CD4-positive, alpha-beta T cell (primary cell): Measurements from ENCODE around the gene CHRNB4. TPM values are rescaled to one million over a fixed set of nuclear protein-coding genes. Genes with fewer than 3 reads are reported as not detected.
"Not testable (repeated sequence)": the region's sequence is repeated elsewhere in the genome, so short reads cannot be mapped to it uniquely, and the experiment has no call there.

Source experiments
- ATAC-seq: fragments of 200-7000 bp; cut with Tn5 transposase; one replicate; pipeline ENCODE4 v1.10.0; 2022; ENCODE audit warnings: mild to moderate bottlenecking; ENCODE audit not compliant: poor library complexity
- CTCF ChIA-PET: fragments of 350-600 bp; sonication (Branson Sonifier 250); formaldehyde crosslinking; loops from one replicate; lab custom pipeline; 2021; ENCODE audit warnings: antibody characterized with exemption, inconsistent platforms; lab: Charles Lee
- POLR2A ChIA-PET: fragments of 350-600 bp; sonication (Branson Sonifier 250); formaldehyde crosslinking; loops from one replicate; lab custom pipeline; 2021; ENCODE audit warnings: antibody characterized with exemption, inconsistent platforms; lab: Charles Lee
- DNase-seq, 14 experiments: peaks; one replicate each; pipeline ENCODE4 v3.0.0-alpha.2; 2013 to 2020; ENCODE audit warnings: mixed read lengths in 2 of 14
- H3K27ac ChIP-seq, 2 donors: one replicate each; pipeline versions ENCODE4 v1.5.1 to v1.7.0; 2013; ENCODE audit warnings: low read length in 2 of 2, low read depth in 1 of 2, mild to moderate bottlenecking in 1 of 2
- H3K27me3 ChIP-seq, 2 experiments: 1 replicate in 1 of 2; 2 replicates in 1 of 2; pipeline versions ENCODE4 v1.6.1 to v1.7.0; 2013; ENCODE audit warnings: low read length in 2 of 2, control low read depth in 1 of 2, mild to moderate bottlenecking in 1 of 2, moderate library complexity in 1 of 2; ENCODE audit not compliant: insufficient read depth in 2 of 2, control insufficient read depth in 1 of 2
- H3K36me3 ChIP-seq: one replicate; pipeline ENCODE4 v1.6.1; 2013; ENCODE audit warnings: low read length, control low read depth; ENCODE audit not compliant: insufficient read depth
- H3K4me1 ChIP-seq: one replicate; pipeline ENCODE4 v1.6.1; 2013; ENCODE audit warnings: low read length, control low read depth; ENCODE audit not compliant: insufficient read depth
- H3K4me3 ChIP-seq: one replicate; pipeline ENCODE4 v1.5.1; 2013; ENCODE audit warnings: mild to moderate bottlenecking, low read length, moderate library complexity
- H3K9me3 ChIP-seq, 2 experiments: 1 replicate in 1 of 2; 2 replicates in 1 of 2; pipeline versions ENCODE4 v1.6.1 to v1.7.0; 2013; ENCODE audit warnings: low read length in 2 of 2, mild to moderate bottlenecking in 2 of 2, control low read depth in 1 of 2, moderate library complexity in 1 of 2; ENCODE audit not compliant: control insufficient read depth in 1 of 2, insufficient read depth in 1 of 2
- H3K27ac Mint-ChIP-seq: one replicate; pipeline ENCODE4 v1.8.0; 2020; ENCODE audit warnings: mixed read lengths
- H3K27me3 Mint-ChIP-seq: one replicate; pipeline ENCODE4 v1.8.0; 2021; ENCODE audit warnings: mixed read lengths
- H3K36me3 Mint-ChIP-seq: one replicate; pipeline ENCODE4 v1.8.0; 2021; ENCODE audit warnings: low read depth, mixed read lengths
- H3K4me1 Mint-ChIP-seq: one replicate; pipeline ENCODE4 v1.8.0; 2021; ENCODE audit warnings: low read depth, mixed read lengths
- H3K4me3 Mint-ChIP-seq: one replicate; pipeline ENCODE4 v1.8.0; 2020; ENCODE audit warnings: mild to moderate bottlenecking, mixed read lengths
- H3K9me3 Mint-ChIP-seq: one replicate; pipeline ENCODE4 v1.8.0; 2020; ENCODE audit warnings: mixed read lengths
- intact Hi-C, 2 experiments: fragments of 100-400 bp; cut with DNase I in 1 of 2; cut with micrococcal nuclease in 1 of 2; formaldehyde crosslinking; loops; one replicate each; pipeline versions ENCODE4 v1.15.1 to v1.9.0; 2023 to 2025; cut with DNase I, micrococcal nuclease
- total RNA-seq, 174 experiments: library from RNA in 2 of 174; stranded (reverse) in 2 of 174; gene quantifications; one replicate each; pipeline ENCODE4 v1.2.3 and lab custom pipeline; 2021 to 2026
- TF ChIP-seq, protein P1 (sequence below): fragments of 200-600 bp; IDR thresholded peaks from one replicate; pipeline ENCODE4 v1.8.0; 2022; ENCODE audit warnings: antibody characterized with exemption, mild to moderate bottlenecking

The CHRNB4 gene
- total RNA-seq, 2 experiments from 2014 or later = not detected

DNA sequence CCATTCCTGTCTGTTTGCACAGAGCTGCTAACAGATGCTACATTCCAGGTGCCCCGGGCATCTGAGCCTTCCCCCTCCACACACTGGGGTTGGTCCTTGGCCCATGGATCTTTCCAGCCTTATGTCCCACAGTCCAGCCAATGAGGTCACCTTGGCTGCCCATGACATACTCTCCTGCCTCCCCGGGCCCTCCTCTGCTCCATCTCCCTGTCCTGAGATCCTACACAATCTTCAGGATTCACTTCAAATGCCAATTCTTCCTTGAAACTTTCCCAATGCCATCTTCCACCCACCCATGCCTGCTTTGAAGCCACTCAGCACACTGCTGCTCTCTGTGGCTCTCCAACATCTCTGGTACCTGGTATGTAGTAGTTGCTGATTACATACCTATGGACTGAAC lies 24.5 kb downstream of the CHRNB4 start:
- Mint-ChIP-seq H3K27me3 (peaks cover 27% of the 10 kb centered on the region), H3K36me3 (no peaks in the 10 kb centered on the region), H3K4me1 (peaks cover 14% of the 10 kb centered on the region), H3K27ac (no peak overlapping the region), H3K9me3 (no peaks in the 10 kb centered on the region), H3K4me3 (no peak overlapping the region)
- Histone ChIP-seq H3K27me3 (peaks cover 17 to 27% of the 10 kb centered on the region in 2 experiments), H3K27ac (no peak overlapping the region), H3K4me1 (peaks cover 11% of the 10 kb centered on the region), H3K36me3 (no peaks in the 10 kb centered on the region), H3K4me3 (no peak overlapping the region), H3K9me3 (peaks cover 0 to 4% of the 10 kb centered on the region in 2 experiments)
- ATAC-seq (no peak), DNase-seq (peak in 1 of 14 experiments; percentile 25)
- ChIA-PET POLR2A (no interaction called here), CTCF (no interaction called here)
- TF ChIP-seq, protein P1, sequence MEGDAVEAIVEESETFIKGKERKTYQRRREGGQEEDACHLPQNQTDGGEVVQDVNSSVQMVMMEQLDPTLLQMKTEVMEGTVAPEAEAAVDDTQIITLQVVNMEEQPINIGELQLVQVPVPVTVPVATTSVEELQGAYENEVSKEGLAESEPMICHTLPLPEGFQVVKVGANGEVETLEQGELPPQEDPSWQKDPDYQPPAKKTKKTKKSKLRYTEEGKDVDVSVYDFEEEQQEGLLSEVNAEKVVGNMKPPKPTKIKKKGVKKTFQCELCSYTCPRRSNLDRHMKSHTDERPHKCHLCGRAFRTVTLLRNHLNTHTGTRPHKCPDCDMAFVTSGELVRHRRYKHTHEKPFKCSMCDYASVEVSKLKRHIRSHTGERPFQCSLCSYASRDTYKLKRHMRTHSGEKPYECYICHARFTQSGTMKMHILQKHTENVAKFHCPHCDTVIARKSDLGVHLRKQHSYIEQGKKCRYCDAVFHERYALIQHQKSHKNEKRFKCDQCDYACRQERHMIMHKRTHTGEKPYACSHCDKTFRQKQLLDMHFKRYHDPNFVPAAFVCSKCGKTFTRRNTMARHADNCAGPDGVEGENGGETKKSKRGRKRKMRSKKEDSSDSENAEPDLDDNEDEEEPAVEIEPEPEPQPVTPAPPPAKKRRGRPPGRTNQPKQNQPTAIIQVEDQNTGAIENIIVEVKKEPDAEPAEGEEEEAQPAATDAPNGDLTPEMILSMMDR = no peak
- intact Hi-C loops = no loop called here

DNA sequence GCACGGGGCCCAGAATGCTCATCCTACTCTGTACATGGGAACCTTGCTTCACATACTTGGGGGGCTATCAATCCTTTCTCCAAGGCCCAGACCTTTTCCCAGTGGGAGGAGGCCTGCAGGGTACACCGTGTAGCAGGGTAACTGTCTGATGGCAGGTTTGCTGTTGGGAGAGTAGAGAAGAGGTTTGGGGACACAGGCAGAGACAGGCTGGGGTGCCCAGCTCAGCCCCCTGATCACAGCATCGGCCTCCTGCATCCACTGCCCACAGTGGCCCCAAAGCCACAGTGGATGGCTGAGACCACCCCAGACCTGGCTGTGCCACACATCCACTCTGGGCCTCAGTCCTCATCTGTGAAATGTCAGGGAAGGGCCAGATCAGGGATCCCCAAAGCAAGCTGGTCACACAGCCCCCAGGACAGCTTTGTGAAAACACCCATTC lies 25.8 kb downstream of the CHRNB4 start:
- no peak overlapping the region for H3K4me3 Mint-ChIP-seq
- H3K27ac ChIP-seq = no peak overlapping the region
- no peak overlapping the region for H3K27ac Mint-ChIP-seq
- H3K4me1 ChIP-seq = peaks cover 9% of the 10 kb centered on the region
- peaks cover 17 to 18% of the 10 kb centered on the region in 2 experiments for H3K27me3 ChIP-seq
- H3K36me3 ChIP-seq = no peaks in the 10 kb centered on the region
- DNase-seq (peak in 1 of 14 experiments; percentile 17), ATAC-seq (no peak)
- no peaks in the 10 kb centered on the region for H3K36me3 Mint-ChIP-seq
- TF ChIP-seq, protein P1 = no peak
- CTCF ChIA-PET = no interaction called here
- peaks cover 10% of the 10 kb centered on the region for H3K4me1 Mint-ChIP-seq
- peaks cover 22% of the 10 kb centered on the region for H3K27me3 Mint-ChIP-seq
- peaks cover 0 to 4% of the 10 kb centered on the region in 2 experiments for H3K9me3 ChIP-seq
- POLR2A ChIA-PET = no interaction called here
- no peak overlapping the region for H3K4me3 ChIP-seq
- intact Hi-C loops = no loop called here
- no peaks in the 10 kb centered on the region for H3K9me3 Mint-ChIP-seq

DNA sequence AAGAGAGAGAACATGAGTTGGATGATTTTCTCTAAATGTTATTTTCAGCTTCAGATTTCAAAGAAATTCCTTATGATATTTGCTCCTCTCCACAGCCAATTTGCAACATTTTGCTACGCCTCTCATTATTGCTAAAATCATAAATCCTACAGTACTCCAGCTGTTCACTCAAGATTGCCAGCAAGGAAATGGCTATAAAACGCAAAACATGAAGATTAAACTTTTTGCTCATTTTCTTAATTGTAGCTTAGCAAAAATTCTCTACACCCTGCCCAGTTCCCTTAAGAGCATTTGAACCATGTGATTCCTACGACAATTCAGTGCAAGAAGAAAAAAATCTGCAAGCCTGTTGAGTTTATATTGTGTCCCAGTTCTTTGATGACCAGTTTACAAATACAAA lies 27.0 kb downstream of the CHRNB4 start:
- peaks cover 6 to 7% of the 10 kb centered on the region in 2 experiments for H3K27me3 ChIP-seq
- H3K4me1 ChIP-seq = peaks cover 5% of the 10 kb centered on the region
- TF ChIP-seq, protein P1 = no peak
- ATAC-seq (no peak), DNase-seq (no peak)
- ChIA-PET POLR2A (no interaction called here), CTCF (no interaction called here)
- peaks cover 12% of the 10 kb centered on the region for H3K27me3 Mint-ChIP-seq
- H3K27ac Mint-ChIP-seq = no peak overlapping the region
- no peak overlapping the region for H3K4me3 ChIP-seq
- no peak overlapping the region for H3K27ac ChIP-seq
- H3K36me3 ChIP-seq = no peaks in the 10 kb centered on the region
- H3K4me3 Mint-ChIP-seq = no peak overlapping the region
- intact Hi-C loops = no loop called here
- H3K4me1 Mint-ChIP-seq = peaks cover 6% of the 10 kb centered on the region
- no peaks in the 10 kb centered on the region for H3K9me3 Mint-ChIP-seq
- H3K36me3 Mint-ChIP-seq = no peaks in the 10 kb centered on the region
- H3K9me3 ChIP-seq = no peaks in the 10 kb centered on the region

DNA sequence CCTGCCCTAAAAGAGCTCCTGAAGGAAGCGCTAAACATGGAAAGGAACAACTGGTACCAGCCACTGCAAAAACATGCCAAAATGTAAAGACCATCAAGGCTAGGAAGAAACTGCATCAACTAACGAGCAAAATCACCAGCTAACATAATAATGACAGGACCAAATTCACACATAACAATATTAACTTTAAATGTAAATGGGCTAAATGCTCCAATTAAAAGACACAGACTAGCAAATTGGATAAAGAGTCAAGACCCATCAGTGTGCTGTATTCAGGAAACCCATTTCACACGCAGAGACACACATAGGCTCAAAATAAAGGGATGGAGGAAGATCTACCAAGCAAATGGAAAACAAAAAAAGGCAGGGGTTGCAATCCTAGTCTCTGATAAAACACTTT lies 31.5 kb downstream of the CHRNB4 start:
- CTCF ChIA-PET, H3K36me3 Mint-ChIP-seq, DNase-seq, H3K9me3 Mint-ChIP-seq, H3K27me3 ChIP-seq, H3K27ac ChIP-seq, H3K27me3 Mint-ChIP-seq, H3K4me1 Mint-ChIP-seq, H3K36me3 ChIP-seq, POLR2A ChIA-PET, H3K9me3 ChIP-seq, H3K4me1 ChIP-seq, H3K4me3 Mint-ChIP-seq, intact Hi-C loops, H3K4me3 ChIP-seq, H3K27ac Mint-ChIP-seq, ATAC-seq: not testable (repeated sequence)
